GM23338 (cell line): Measurements from ENCODE around the gene TUBGCP4. TPM values are rescaled to one million over a fixed set of nuclear protein-coding genes. Genes with fewer than 3 reads are reported as not detected.
A peak's percentile ranks its signal among the peaks of the same experiment; 100 is the strongest.

ENCODE experiments used
- ATAC-seq: fragments of 200-7000 bp; cut with Tn5 transposase; 3 replicates; pipeline ENCODE4 v1.9.1; 2020
- DNase-seq: peaks from one replicate; pipeline ENCODE4 v3.0.0-alpha.2; 2015; ENCODE audit warnings: low spot score
- H2AFZ ChIP-seq: fragments of 200-600 bp; sonication (generic); 2 replicates; pipeline ENCODE4 v1.8.0; 2016; ENCODE audit warnings: antibody characterized with exemption, mild to moderate bottlenecking, moderate library complexity
- H3F3A ChIP-seq: fragments of 200-600 bp; sonication (generic); replicated peaks from 2 replicates; pipeline ENCODE4 v1.8.0; 2017; ENCODE audit warnings: antibody characterized with exemption, mixed run types, low read depth
- H3K27ac ChIP-seq: fragments of 200-600 bp; sonication (generic); 2 replicates; pipeline ENCODE4 v1.6.1; 2016; ENCODE audit warnings: low read depth
- H3K27me3 ChIP-seq: fragments of 200-600 bp; sonication (generic); 2 replicates; pipeline ENCODE4 v1.8.0; 2016; ENCODE audit warnings: mild to moderate bottlenecking, mixed run types, moderate library complexity; ENCODE audit not compliant: insufficient read depth
- H3K36me3 ChIP-seq: fragments of 200-600 bp; sonication (generic); 2 replicates; pipeline ENCODE4 v1.8.0; 2016; ENCODE audit warnings: mild to moderate bottlenecking; ENCODE audit not compliant: insufficient read depth
- H3K4me1 ChIP-seq: fragments of 200-600 bp; sonication (generic); 2 replicates; pipeline ENCODE4 v1.8.0; 2016; ENCODE audit warnings: mild to moderate bottlenecking, moderate library complexity; ENCODE audit not compliant: insufficient read depth
- H3K4me2 ChIP-seq: fragments of 200-600 bp; sonication (generic); 2 replicates; pipeline ENCODE4 v1.7.1; 2017; ENCODE audit warnings: mixed run types
- H3K4me3 ChIP-seq: fragments of 200-600 bp; sonication (generic); 2 replicates; pipeline ENCODE4 v1.6.1; 2016; ENCODE audit warnings: mixed run types
- H3K79me2 ChIP-seq: fragments of 200-600 bp; sonication (generic); replicated peaks from 2 replicates; pipeline ENCODE4 v1.8.0; 2017; ENCODE audit warnings: mild to moderate bottlenecking; ENCODE audit not compliant: insufficient read depth
- H3K9me2 ChIP-seq: fragments of 200-600 bp; sonication (generic); 2 replicates; pipeline ENCODE4 v1.8.0; 2017; ENCODE audit not compliant: insufficient read depth
- H4K20me1 ChIP-seq: fragments of 200-600 bp; sonication (generic); replicated peaks from 2 replicates; pipeline ENCODE4 v1.8.0; 2017; ENCODE audit warnings: mild to moderate bottlenecking; ENCODE audit not compliant: insufficient read depth
- H3K27ac Mint-ChIP-seq: 2 replicates; pipeline ENCODE4 v1.8.0; 2020; ENCODE audit warnings: inconsistent platforms, mild to moderate bottlenecking, moderate library complexity, mixed read lengths
- H3K27me3 Mint-ChIP-seq: 3 replicates; pipeline ENCODE4 v1.8.0; 2022; ENCODE audit warnings: low read depth, mild to moderate bottlenecking, moderate library complexity, mixed read lengths, inconsistent platforms; ENCODE audit not compliant: insufficient read depth, poor library complexity
- H3K36me3 Mint-ChIP-seq: 3 replicates; pipeline ENCODE4 v1.8.0; 2021; ENCODE audit warnings: low read depth, mild to moderate bottlenecking, inconsistent platforms, moderate library complexity, mixed read lengths
- H3K4me1 Mint-ChIP-seq: 3 replicates; pipeline ENCODE4 v1.8.0; 2020; ENCODE audit warnings: mild to moderate bottlenecking, inconsistent platforms, mixed read lengths
- H3K4me3 Mint-ChIP-seq: 3 replicates; pipeline ENCODE4 v1.8.0; 2021; ENCODE audit warnings: moderate library complexity, mild to moderate bottlenecking, inconsistent platforms, mixed read lengths
- H3K9me3 Mint-ChIP-seq: 3 replicates; pipeline ENCODE4 v1.8.0; 2020; ENCODE audit warnings: moderate library complexity, mild to moderate bottlenecking, inconsistent platforms, mixed read lengths
- CREB1 ChIP-seq: fragments of 250-450 bp; sonication (Bioruptor Pico); IDR thresholded peaks from 2 replicates; pipeline ENCODE4 v1.5.0; 2020; ENCODE audit warnings: low read depth, mild to moderate bottlenecking, moderate library complexity
- EZH2 ChIP-seq: fragments of 200-600 bp; sonication (generic); IDR thresholded peaks from one replicate; pipeline ENCODE4 v1.8.0; 2017; ENCODE audit warnings: antibody characterized with exemption, mild to moderate bottlenecking, low read depth; ENCODE audit not compliant: unreplicated experiment
- EZH2phosphoT487 ChIP-seq: fragments of 200-600 bp; sonication (generic); IDR thresholded peaks from one replicate; pipeline ENCODE4 v1.8.1; 2018; ENCODE audit warnings: antibody characterized with exemption; ENCODE audit not compliant: unreplicated experiment
- JUNB ChIP-seq: IDR thresholded peaks from one replicate; pipeline ENCODE4 v1.6.1; 2016; ENCODE audit warnings: antibody characterized with exemption; ENCODE audit not compliant: unreplicated experiment
- NANOG ChIP-seq: IDR thresholded peaks from 2 replicates; pipeline ENCODE4 v1.6.1; 2016; ENCODE audit warnings: antibody characterized with exemption, borderline replicate concordance
- STAT1 ChIP-seq: IDR thresholded peaks from one replicate; pipeline ENCODE4 v1.6.1; 2016; ENCODE audit warnings: antibody characterized with exemption; ENCODE audit not compliant: unreplicated experiment
- ZNF114 ChIP-seq: fragments of 250-450 bp; sonication (Bioruptor Pico); IDR thresholded peaks from 2 replicates; pipeline ENCODE4 v1.5.0; 2020; ENCODE audit warnings: mild to moderate bottlenecking, moderate library complexity
- ZNF331 ChIP-seq: fragments of 250-450 bp; sonication (Bioruptor Pico); IDR thresholded peaks from 2 replicates; pipeline ENCODE4 v1.5.0; 2020; ENCODE audit warnings: low read depth, mild to moderate bottlenecking, moderate library complexity
- polyA plus RNA-seq: library from polyadenylated mRNA; unstranded; fragments of >200 nt; fragmentation: Nextera tagmentation; extraction: Ambion mirVana; gene quantifications from 2 replicates; pipeline ENCODE4 v1.2.1, GENCODE V29; 2016
- total RNA-seq: library from RNA; depleted of rRNA; stranded (reverse); fragments of >200 nt; shearing (Covaris generic); gene quantifications from 2 replicates; pipeline ENCODE4 v1.2.3, GENCODE V29; 2014
- TF ChIP-seq, protein P1 (sequence below): IDR thresholded peaks from one replicate; pipeline ENCODE4 v1.6.1; 2018; ENCODE audit warnings: antibody characterized with exemption; ENCODE audit not compliant: unreplicated experiment
- TF ChIP-seq, protein P2 (sequence below): fragments of 250-450 bp; sonication (Bioruptor Pico); IDR thresholded peaks from 2 replicates; pipeline ENCODE4 v1.5.0; 2020; ENCODE audit warnings: mild to moderate bottlenecking, moderate library complexity
- TF ChIP-seq, protein P3 (sequence below): IDR thresholded peaks from 2 replicates; pipeline ENCODE4 v1.6.1; 2016; ENCODE audit warnings: antibody characterized with exemption
- TF ChIP-seq, protein P4 (sequence below), 2 experiments: fragments of 200-600 bp in 1 of 2; sonication (generic) in 1 of 2; conservative IDR thresholded peaks; 2 replicates each; pipeline versions ENCODE4 v1.5.1 to v1.6.1; 2016 to 2017; ENCODE audit warnings: antibody characterized with exemption in 2 of 2, low read depth in 2 of 2, mild to moderate bottlenecking in 2 of 2, moderate library complexity in 1 of 2

Gene TUBGCP4
- total and polyA plus RNA-seq, 2 experiments from 2014 or later, result 10.6 to 18.0 TPM

DNA sequence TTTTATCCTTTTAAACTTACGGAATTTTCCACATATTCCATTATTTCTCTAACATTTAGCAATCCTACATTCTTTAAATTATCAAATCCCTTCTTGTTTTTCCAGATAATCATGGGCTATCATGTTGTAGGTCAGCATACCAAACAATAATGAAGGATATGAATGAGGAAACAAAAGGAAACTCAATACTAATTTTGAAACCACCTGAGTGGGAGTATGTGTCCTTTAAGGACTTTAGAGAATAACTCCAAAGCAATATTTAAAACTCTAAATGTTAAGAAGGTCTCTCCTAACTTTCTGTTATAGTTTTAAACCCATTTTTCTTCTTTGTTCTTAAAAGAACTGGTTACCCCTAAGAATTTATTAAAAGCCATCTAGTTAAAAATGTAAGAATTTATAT lies 79.1 kb downstream of the TUBGCP4 start:
- Mint-ChIP-seq H3K9me3 (no peaks in the 10 kb centered on the region), H3K4me3 (no peak overlapping the region), H3K27me3 (peaks cover 1% of the 10 kb centered on the region), H3K27ac (no peak overlapping the region), H3K36me3 (peaks cover 50% of the 10 kb centered on the region), H3K4me1 (no peaks in the 10 kb centered on the region)
- Histone ChIP-seq H3K9me2 (no peaks in the 10 kb centered on the region), H3K4me1 (no peaks in the 10 kb centered on the region), H3K27ac (0 out of 2 replicates have a peak overlapping the region, but pooled peaks have one; percentile 15), H3F3A (no peaks in the 10 kb centered on the region), H3K79me2 (peaks cover 76% of the 10 kb centered on the region), H3K4me3 (no peak overlapping the region), H2AFZ (no peak overlapping the region), H3K27me3 (no peaks in the 10 kb centered on the region), H3K36me3 (peaks cover 12% of the 10 kb centered on the region), H4K20me1 (peaks cover 22% of the 10 kb centered on the region), H3K4me2 (no peak overlapping the region)
- ATAC-seq (no peak), DNase-seq (no peak)
- no peak for TF ChIP-seq ZNF114 (CRISPR knock-in tag)
- TF ChIP-seq, protein P1, sequence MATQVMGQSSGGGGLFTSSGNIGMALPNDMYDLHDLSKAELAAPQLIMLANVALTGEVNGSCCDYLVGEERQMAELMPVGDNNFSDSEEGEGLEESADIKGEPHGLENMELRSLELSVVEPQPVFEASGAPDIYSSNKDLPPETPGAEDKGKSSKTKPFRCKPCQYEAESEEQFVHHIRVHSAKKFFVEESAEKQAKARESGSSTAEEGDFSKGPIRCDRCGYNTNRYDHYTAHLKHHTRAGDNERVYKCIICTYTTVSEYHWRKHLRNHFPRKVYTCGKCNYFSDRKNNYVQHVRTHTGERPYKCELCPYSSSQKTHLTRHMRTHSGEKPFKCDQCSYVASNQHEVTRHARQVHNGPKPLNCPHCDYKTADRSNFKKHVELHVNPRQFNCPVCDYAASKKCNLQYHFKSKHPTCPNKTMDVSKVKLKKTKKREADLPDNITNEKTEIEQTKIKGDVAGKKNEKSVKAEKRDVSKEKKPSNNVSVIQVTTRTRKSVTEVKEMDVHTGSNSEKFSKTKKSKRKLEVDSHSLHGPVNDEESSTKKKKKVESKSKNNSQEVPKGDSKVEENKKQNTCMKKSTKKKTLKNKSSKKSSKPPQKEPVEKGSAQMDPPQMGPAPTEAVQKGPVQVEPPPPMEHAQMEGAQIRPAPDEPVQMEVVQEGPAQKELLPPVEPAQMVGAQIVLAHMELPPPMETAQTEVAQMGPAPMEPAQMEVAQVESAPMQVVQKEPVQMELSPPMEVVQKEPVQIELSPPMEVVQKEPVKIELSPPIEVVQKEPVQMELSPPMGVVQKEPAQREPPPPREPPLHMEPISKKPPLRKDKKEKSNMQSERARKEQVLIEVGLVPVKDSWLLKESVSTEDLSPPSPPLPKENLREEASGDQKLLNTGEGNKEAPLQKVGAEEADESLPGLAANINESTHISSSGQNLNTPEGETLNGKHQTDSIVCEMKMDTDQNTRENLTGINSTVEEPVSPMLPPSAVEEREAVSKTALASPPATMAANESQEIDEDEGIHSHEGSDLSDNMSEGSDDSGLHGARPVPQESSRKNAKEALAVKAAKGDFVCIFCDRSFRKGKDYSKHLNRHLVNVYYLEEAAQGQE, result no peak
- no peak for TF ChIP-seq EZH2
- TF ChIP-seq STAT1, result no peak
- TF ChIP-seq, protein P2, sequence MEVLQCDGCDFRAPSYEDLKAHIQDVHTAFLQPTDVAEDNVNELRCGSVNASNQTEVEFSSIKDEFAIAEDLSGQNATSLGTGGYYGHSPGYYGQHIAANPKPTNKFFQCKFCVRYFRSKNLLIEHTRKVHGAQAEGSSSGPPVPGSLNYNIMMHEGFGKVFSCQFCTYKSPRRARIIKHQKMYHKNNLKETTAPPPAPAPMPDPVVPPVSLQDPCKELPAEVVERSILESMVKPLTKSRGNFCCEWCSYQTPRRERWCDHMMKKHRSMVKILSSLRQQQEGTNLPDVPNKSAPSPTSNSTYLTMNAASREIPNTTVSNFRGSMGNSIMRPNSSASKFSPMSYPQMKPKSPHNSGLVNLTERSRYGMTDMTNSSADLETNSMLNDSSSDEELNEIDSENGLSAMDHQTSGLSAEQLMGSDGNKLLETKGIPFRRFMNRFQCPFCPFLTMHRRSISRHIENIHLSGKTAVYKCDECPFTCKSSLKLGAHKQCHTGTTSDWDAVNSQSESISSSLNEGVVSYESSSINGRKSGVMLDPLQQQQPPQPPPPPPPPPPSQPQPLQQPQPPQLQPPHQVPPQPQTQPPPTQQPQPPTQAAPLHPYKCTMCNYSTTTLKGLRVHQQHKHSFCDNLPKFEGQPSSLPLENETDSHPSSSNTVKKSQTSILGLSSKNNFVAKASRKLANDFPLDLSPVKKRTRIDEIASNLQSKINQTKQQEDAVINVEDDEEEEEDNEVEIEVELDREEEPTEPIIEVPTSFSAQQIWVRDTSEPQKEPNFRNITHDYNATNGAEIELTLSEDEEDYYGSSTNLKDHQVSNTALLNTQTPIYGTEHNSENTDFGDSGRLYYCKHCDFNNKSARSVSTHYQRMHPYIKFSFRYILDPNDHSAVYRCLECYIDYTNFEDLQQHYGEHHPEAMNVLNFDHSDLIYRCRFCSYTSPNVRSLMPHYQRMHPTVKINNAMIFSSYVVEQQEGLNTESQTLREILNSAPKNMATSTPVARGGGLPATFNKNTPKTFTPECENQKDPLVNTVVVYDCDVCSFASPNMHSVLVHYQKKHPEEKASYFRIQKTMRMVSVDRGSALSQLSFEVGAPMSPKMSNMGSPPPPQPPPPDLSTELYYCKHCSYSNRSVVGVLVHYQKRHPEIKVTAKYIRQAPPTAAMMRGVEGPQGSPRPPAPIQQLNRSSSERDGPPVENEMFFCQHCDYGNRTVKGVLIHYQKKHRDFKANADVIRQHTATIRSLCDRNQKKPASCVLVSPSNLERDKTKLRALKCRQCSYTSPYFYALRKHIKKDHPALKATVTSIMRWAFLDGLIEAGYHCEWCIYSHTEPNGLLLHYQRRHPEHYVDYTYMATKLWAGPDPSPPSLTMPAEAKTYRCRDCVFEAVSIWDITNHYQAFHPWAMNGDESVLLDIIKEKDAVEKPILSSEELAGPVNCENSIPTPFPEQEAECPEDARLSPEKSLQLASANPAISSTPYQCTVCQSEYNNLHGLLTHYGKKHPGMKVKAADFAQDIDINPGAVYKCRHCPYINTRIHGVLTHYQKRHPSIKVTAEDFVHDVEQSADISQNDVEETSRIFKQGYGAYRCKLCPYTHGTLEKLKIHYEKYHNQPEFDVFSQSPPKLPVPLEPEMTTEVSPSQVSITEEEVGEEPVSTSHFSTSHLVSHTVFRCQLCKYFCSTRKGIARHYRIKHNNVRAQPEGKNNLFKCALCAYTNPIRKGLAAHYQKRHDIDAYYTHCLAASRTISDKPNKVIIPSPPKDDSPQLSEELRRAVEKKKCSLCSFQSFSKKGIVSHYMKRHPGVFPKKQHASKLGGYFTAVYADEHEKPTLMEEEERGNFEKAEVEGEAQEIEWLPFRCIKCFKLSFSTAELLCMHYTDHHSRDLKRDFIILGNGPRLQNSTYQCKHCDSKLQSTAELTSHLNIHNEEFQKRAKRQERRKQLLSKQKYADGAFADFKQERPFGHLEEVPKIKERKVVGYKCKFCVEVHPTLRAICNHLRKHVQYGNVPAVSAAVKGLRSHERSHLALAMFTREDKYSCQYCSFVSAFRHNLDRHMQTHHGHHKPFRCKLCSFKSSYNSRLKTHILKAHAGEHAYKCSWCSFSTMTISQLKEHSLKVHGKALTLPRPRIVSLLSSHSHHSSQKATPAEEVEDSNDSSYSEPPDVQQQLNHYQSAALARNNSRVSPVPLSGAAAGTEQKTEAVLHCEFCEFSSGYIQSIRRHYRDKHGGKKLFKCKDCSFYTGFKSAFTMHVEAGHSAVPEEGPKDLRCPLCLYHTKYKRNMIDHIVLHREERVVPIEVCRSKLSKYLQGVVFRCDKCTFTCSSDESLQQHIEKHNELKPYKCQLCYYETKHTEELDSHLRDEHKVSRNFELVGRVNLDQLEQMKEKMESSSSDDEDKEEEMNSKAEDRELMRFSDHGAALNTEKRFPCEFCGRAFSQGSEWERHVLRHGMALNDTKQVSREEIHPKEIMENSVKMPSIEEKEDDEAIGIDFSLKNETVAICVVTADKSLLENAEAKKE (CRISPR knock-in tag), result no peak
- no peak for TF ChIP-seq EZH2phosphoT487
- TF ChIP-seq CREB1, result no peak
- TF ChIP-seq ZNF331, result no peak
- TF ChIP-seq, protein P3, sequence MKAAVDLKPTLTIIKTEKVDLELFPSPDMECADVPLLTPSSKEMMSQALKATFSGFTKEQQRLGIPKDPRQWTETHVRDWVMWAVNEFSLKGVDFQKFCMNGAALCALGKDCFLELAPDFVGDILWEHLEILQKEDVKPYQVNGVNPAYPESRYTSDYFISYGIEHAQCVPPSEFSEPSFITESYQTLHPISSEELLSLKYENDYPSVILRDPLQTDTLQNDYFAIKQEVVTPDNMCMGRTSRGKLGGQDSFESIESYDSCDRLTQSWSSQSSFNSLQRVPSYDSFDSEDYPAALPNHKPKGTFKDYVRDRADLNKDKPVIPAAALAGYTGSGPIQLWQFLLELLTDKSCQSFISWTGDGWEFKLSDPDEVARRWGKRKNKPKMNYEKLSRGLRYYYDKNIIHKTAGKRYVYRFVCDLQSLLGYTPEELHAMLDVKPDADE, result no peak
- TF ChIP-seq, protein P4, sequence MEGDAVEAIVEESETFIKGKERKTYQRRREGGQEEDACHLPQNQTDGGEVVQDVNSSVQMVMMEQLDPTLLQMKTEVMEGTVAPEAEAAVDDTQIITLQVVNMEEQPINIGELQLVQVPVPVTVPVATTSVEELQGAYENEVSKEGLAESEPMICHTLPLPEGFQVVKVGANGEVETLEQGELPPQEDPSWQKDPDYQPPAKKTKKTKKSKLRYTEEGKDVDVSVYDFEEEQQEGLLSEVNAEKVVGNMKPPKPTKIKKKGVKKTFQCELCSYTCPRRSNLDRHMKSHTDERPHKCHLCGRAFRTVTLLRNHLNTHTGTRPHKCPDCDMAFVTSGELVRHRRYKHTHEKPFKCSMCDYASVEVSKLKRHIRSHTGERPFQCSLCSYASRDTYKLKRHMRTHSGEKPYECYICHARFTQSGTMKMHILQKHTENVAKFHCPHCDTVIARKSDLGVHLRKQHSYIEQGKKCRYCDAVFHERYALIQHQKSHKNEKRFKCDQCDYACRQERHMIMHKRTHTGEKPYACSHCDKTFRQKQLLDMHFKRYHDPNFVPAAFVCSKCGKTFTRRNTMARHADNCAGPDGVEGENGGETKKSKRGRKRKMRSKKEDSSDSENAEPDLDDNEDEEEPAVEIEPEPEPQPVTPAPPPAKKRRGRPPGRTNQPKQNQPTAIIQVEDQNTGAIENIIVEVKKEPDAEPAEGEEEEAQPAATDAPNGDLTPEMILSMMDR (conservative IDR thresholded peaks at IDR 0.05; ENCODE audit: low read depth in 2 of 2), result no peak
- no peak for TF ChIP-seq NANOG
- TF ChIP-seq JUNB, result no peak
